Trophoblast cell (in vitro differentiated cells and primary cell): Measurements from ENCODE around the gene CDK7.

Source experiments
- DNase-seq, 2 donors: peaks; one replicate each; pipeline ENCODE4 v3.0.0-alpha.2; 2016
- H2AFZ ChIP-seq: 2 replicates; pipeline ENCODE4 v1.6.1; 2013; ENCODE audit warnings: low read length, moderate library complexity, mild to moderate bottlenecking; ENCODE audit not compliant: insufficient read depth, poor library complexity
- H2AK5ac ChIP-seq: 2 replicates; pipeline ENCODE4 v1.6.1; 2013; ENCODE audit warnings: mild to moderate bottlenecking, low read length
- H2BK120ac ChIP-seq: 2 replicates; pipeline ENCODE4 v1.6.1; 2013; ENCODE audit warnings: low read length, mild to moderate bottlenecking, moderate library complexity; ENCODE audit not compliant: insufficient read depth, poor library complexity
- H2BK12ac ChIP-seq: 2 replicates; pipeline ENCODE4 v1.6.1; 2013; ENCODE audit warnings: mild to moderate bottlenecking, low read length, moderate library complexity
- H2BK5ac ChIP-seq: 2 replicates; pipeline ENCODE4 v1.6.1; 2013; ENCODE audit warnings: low read length, low read depth, moderate library complexity, mild to moderate bottlenecking; ENCODE audit not compliant: poor library complexity
- H3K14ac ChIP-seq: 2 replicates; pipeline ENCODE4 v1.6.1; 2013; ENCODE audit warnings: mild to moderate bottlenecking, low read length
- H3K18ac ChIP-seq: 2 replicates; pipeline ENCODE4 v1.6.1; 2013; ENCODE audit warnings: mild to moderate bottlenecking, low read length
- H3K23ac ChIP-seq: 2 replicates; pipeline ENCODE4 v1.6.1; 2013; ENCODE audit warnings: low read length
- H3K27ac ChIP-seq: 2 replicates; pipeline ENCODE4 v1.5.1; 2013; ENCODE audit warnings: low read depth, mild to moderate bottlenecking, inconsistent platforms, low read length, moderate library complexity
- H3K27me3 ChIP-seq: 2 replicates; pipeline ENCODE4 v1.6.1; 2013; ENCODE audit warnings: inconsistent platforms, mild to moderate bottlenecking, low read length, moderate library complexity; ENCODE audit not compliant: insufficient read depth
- H3K36me3 ChIP-seq, 2 experiments: 1 replicate in 1 of 2; 2 replicates in 1 of 2; pipeline ENCODE4 v1.6.1; 2013; ENCODE audit warnings: low read length in 2 of 2, mild to moderate bottlenecking in 2 of 2, moderate library complexity in 1 of 2; ENCODE audit not compliant: insufficient read depth in 2 of 2, control insufficient read depth in 1 of 2
- H3K4ac ChIP-seq: 2 replicates; pipeline ENCODE4 v1.6.1; 2013; ENCODE audit warnings: low read depth, mild to moderate bottlenecking, low read length, moderate library complexity
- H3K4me1 ChIP-seq, 2 experiments: 1 replicate in 1 of 2; 2 replicates in 1 of 2; pipeline ENCODE4 v1.6.1; 2013; ENCODE audit warnings: low read length in 2 of 2, mild to moderate bottlenecking in 2 of 2, moderate library complexity in 1 of 2; ENCODE audit not compliant: insufficient read depth in 2 of 2, control insufficient read depth in 1 of 2
- H3K4me2 ChIP-seq: 2 replicates; pipeline ENCODE4 v1.6.1; 2013; ENCODE audit warnings: inconsistent platforms, mild to moderate bottlenecking, low read length, moderate library complexity
- H3K4me3 ChIP-seq: 2 replicates; pipeline ENCODE4 v1.5.1; 2013; ENCODE audit warnings: mild to moderate bottlenecking, low read depth, low read length, inconsistent platforms
- H3K79me1 ChIP-seq: one replicate; pipeline ENCODE4 v1.6.1; 2013; ENCODE audit warnings: low read length
- H3K79me2 ChIP-seq: 2 replicates; pipeline ENCODE4 v1.6.1; 2013; ENCODE audit warnings: low read length, mild to moderate bottlenecking; ENCODE audit not compliant: control insufficient read depth, insufficient read depth, poor library complexity
- H3K9ac ChIP-seq: 2 replicates; pipeline ENCODE4 v1.6.1; 2013; ENCODE audit warnings: mild to moderate bottlenecking, low read length
- H3K9me3 ChIP-seq: 2 replicates; pipeline ENCODE4 v1.6.1; 2013; ENCODE audit warnings: low read depth, mild to moderate bottlenecking, control low read depth, inconsistent platforms, low read length; ENCODE audit not compliant: insufficient read depth
- H4K12ac ChIP-seq: 2 replicates; pipeline ENCODE4 v1.6.1; 2013; ENCODE audit warnings: low read depth, mild to moderate bottlenecking, low read length, moderate library complexity
- H4K8ac ChIP-seq: 2 replicates; pipeline ENCODE4 v1.6.1; 2013; ENCODE audit warnings: low read depth, mild to moderate bottlenecking, low read length, moderate library complexity
- H4K91ac ChIP-seq: one replicate; pipeline ENCODE4 v1.6.1; 2013; ENCODE audit warnings: low read depth, mild to moderate bottlenecking, low read length, moderate library complexity
- WGBS: extraction: QIAGEN DNeasy Blood & Tissue Kit; methylation state at CpG from one replicate; pipeline ENCODE4 v1.1.7; 2013; ENCODE audit warnings: missing lambda C conversion rate; ENCODE audit not compliant: insufficient read length, insufficient coverage; ENCODE audit errors: extremely low coverage; 5-methylcytosine and 5-hydroxymethylcytosine counted together

The CDK7 gene

GRCh38 chr5:69268899-69269298 is 34.2 kb downstream of the CDK7 start:
- no peak overlapping the region for H3K4ac ChIP-seq
- no peak overlapping the region for H3K27ac ChIP-seq
- no peak overlapping the region for H2BK120ac ChIP-seq
- H2BK12ac ChIP-seq: no peak overlapping the region
- no peak overlapping the region for H2AFZ ChIP-seq
- H4K8ac ChIP-seq: no peak overlapping the region
- peaks cover 25 to 35% of the 10 kb centered on the region in 2 experiments for H3K36me3 ChIP-seq
- H3K79me1 ChIP-seq: no peaks in the 10 kb centered on the region
- no peak overlapping the region for H3K14ac ChIP-seq
- H3K4me1 ChIP-seq: no peaks in the 10 kb centered on the region
- H3K9me3 ChIP-seq: no peaks in the 10 kb centered on the region
- no peaks in the 10 kb centered on the region for H3K27me3 ChIP-seq
- WGBS: no CpG with 5 or more reads among the region's 5 CpGs
- H3K4me2 ChIP-seq: no peak overlapping the region
- H3K23ac ChIP-seq: no peak overlapping the region
- H4K91ac ChIP-seq: no peak overlapping the region
- H3K4me3 ChIP-seq: no peak overlapping the region
- no peak for DNase-seq
- no peaks in the 10 kb centered on the region for H3K79me2 ChIP-seq
- H3K18ac ChIP-seq: no peak overlapping the region
- H4K12ac ChIP-seq: no peak overlapping the region
- no peak overlapping the region for H2BK5ac ChIP-seq
- H2AK5ac ChIP-seq: no peak overlapping the region
- no peak overlapping the region for H3K9ac ChIP-seq

DNA sequence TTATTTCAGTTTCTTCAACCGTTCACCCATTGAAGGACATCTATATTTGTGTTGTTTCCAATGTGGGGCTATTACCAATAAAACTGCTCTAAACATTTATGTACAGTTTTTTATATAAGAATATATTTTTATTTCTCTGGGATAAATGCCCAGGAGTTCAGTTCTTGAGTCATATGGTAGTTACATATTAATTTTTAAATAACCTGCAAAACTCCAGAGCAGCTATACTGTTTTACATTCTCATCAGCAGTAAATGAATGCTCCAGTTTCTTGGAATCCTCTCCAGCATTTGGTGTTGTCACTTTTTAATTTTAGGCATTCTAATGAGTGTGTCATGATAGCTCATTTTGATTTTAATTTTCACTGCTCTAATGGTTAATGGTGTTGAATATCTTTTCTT is 36.2 kb downstream of the CDK7 start:
- Histone ChIP-seq H2AK5ac (no peak overlapping the region), H3K79me1 (no peaks in the 10 kb centered on the region), H2BK5ac (no peak overlapping the region), H3K14ac (no peak overlapping the region), H4K8ac (no peak overlapping the region), H4K91ac (no peak overlapping the region), H4K12ac (no peak overlapping the region), H2BK120ac (no peak overlapping the region), H3K9ac (no peak overlapping the region), H3K4me3 (no peak overlapping the region), H3K36me3 (peaks cover 16 to 31% of the 10 kb centered on the region in 2 experiments), H2AFZ (no peak overlapping the region), H3K4me1 (no peaks in the 10 kb centered on the region), H3K27ac (no peak overlapping the region), H3K23ac (no peak overlapping the region), H3K79me2 (no peaks in the 10 kb centered on the region), H2BK12ac (no peak overlapping the region), H3K27me3 (no peaks in the 10 kb centered on the region), H3K18ac (no peak overlapping the region), H3K4me2 (no peak overlapping the region), H3K9me3 (no peaks in the 10 kb centered on the region), H3K4ac (no peak overlapping the region)
- WGBS: no CpG with 5 or more reads among the region's 1 CpG
- DNase-seq: no peak

DNA sequence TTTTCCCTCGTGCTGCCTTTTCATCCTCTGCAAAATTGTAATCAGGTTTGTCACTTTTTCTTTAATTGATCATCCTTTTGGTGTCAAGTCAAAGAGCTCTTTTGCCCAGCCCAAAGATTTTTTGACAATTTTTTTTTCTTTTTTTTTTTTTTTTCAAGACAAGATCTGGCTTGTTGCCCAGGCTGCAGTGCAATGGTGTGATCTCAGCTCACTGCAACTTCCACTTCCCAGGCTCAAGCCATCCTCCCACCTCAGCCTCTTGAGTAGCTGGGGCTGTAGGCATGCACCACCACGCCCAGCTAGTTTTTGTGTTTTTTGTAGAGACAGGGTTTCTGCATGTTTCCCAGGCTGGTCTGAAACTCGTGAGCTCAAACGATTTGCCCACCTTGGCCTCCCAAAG is 36.7 kb downstream of the CDK7 start:
- Histone ChIP-seq H3K79me1 (no peaks in the 10 kb centered on the region), H2AK5ac (no peak overlapping the region), H3K18ac (no peak overlapping the region), H4K8ac (no peak overlapping the region), H3K4ac (no peak overlapping the region), H2BK5ac (no peak overlapping the region), H3K4me1 (no peaks in the 10 kb centered on the region), H3K9ac (no peak overlapping the region), H2AFZ (no peak overlapping the region), H3K27me3 (no peaks in the 10 kb centered on the region), H3K9me3 (no peaks in the 10 kb centered on the region), H2BK120ac (no peak overlapping the region), H3K14ac (no peak overlapping the region), H3K27ac (no peak overlapping the region), H3K23ac (no peak overlapping the region), H3K36me3 (peaks cover 19 to 30% of the 10 kb centered on the region in 2 experiments), H3K4me2 (no peak overlapping the region), H4K91ac (no peak overlapping the region), H4K12ac (no peak overlapping the region), H3K4me3 (no peak overlapping the region), H2BK12ac (no peak overlapping the region), H3K79me2 (no peaks in the 10 kb centered on the region)
- no peak for DNase-seq
- no CpG with 5 or more reads among the region's 4 CpGs for WGBS

GRCh38 chr5:69275563-69275962 is 40.9 kb downstream of the CDK7 start:
- Histone ChIP-seq H2BK5ac (no peak overlapping the region), H3K27me3 (no peaks in the 10 kb centered on the region), H3K79me2 (no peaks in the 10 kb centered on the region), H3K79me1 (no peaks in the 10 kb centered on the region), H3K4ac (no peak overlapping the region), H3K4me2 (no peak overlapping the region), H4K91ac (no peak overlapping the region), H3K9ac (no peak overlapping the region), H2BK12ac (no peak overlapping the region), H2BK120ac (no peak overlapping the region), H3K27ac (no peak overlapping the region), H2AFZ (no peak overlapping the region), H3K4me3 (no peak overlapping the region), H3K14ac (no peak overlapping the region), H4K8ac (no peak overlapping the region), H4K12ac (no peak overlapping the region), H3K9me3 (no peaks in the 10 kb centered on the region), H3K23ac (no peak overlapping the region), H2AK5ac (no peak overlapping the region), H3K4me1 (no peaks in the 10 kb centered on the region), H3K18ac (no peak overlapping the region), H3K36me3 (peaks cover 21 to 25% of the 10 kb centered on the region in 2 experiments)
- WGBS: no CpG with 5 or more reads among the region's 7 CpGs
- no peak for DNase-seq
